Left lobe of liver (tissue), 2 donors: ENCODE measurements around the gene CNNM1. TPM values are rescaled to one million over a fixed set of nuclear protein-coding genes. Genes with fewer than 3 reads are reported as not detected.

ENCODE experiments used
- ATAC-seq: fragments of 200-7000 bp; cut with Tn5 transposase; one replicate; pipeline ENCODE4 v1.9.1; 2020; ENCODE audit warnings: mild to moderate bottlenecking, moderate library complexity
- DNase-seq: peaks from one replicate; pipeline ENCODE4 v3.0.0-alpha.2; 2020; ENCODE audit warnings: low spot score
- total RNA-seq: library from RNA; stranded (reverse); gene quantifications from one replicate; pipeline ENCODE4 v1.2.1, GENCODE V29; 2021
- donor health status: DM: no; HTN: no; CAD: no; lungs with moderate emphysema.
- donor health status: DM: no; HTN: yes; CAD: no.

The CNNM1 gene
- 0.08 TPM for total RNA-seq

GRCh38 chr10:99329304-99329553 is at the start of gene CNNM1:
CNNM1 (plus strand) TSS chr10:99329356; CDS start chr10:99329388, 32 bp downstream.
- ATAC-seq (peak; percentile 77), DNase-seq (no peak)

- no peak for DNase-seq
- no peak for ATAC-seq
Observed at GRCh38 chr10:99279626-99280111, 49.5 kb upstream of the CNNM1 start.

- no peak for DNase-seq
- ATAC-seq, result no peak
Observed at GRCh38 chr10:99280472-99280871, 48.7 kb upstream of the CNNM1 start.

- DNase-seq, result no peak
- ATAC-seq, result no peak
Observed at GRCh38 chr10:99285881-99286280, 43.3 kb upstream of the CNNM1 start.

GRCh38 chr10:99290306-99290705 is 38.9 kb upstream of the CNNM1 start:
- ATAC-seq, result no peak
- no peak for DNase-seq

GRCh38 chr10:99292159-99292558 is 37.0 kb upstream of the CNNM1 start:
- DNase-seq, result no peak
- no peak for ATAC-seq

- ATAC-seq, result peak; percentile 92
Observed at GRCh38 chr10:99296605-99297004, 32.6 kb upstream of the CNNM1 start.

GRCh38 chr10:99297033-99297432 is 32.1 kb upstream of the CNNM1 start:
- ATAC-seq (no peak), DNase-seq (no peak)

More at GRCh38 chr10:99296605-99297004, 32.6 kb upstream of the CNNM1 start:
- peak; percentile 53 for DNase-seq

- DNase-seq (peak; percentile 85), ATAC-seq (peak; percentile 88)
Observed at GRCh38 chr10:99303899-99304861, 25.0 kb upstream of the CNNM1 start.

- no peak for DNase-seq
- ATAC-seq, result peak; percentile 52
Observed at GRCh38 chr10:99304862-99305229, 24.3 kb upstream of the CNNM1 start.

GRCh38 chr10:99312501-99312900 is 16.7 kb upstream of the CNNM1 start:
- DNase-seq (no peak), ATAC-seq (no peak)

GRCh38 chr10:99315853-99316252 is 13.3 kb upstream of the CNNM1 start:
- ATAC-seq, result no peak
- no peak for DNase-seq

GRCh38 chr10:99316374-99316773 is 12.8 kb upstream of the CNNM1 start:
- ATAC-seq (no peak), DNase-seq (no peak)

GRCh38 chr10:99318048-99318447 is 11.1 kb upstream of the CNNM1 start:
- DNase-seq (no peak), ATAC-seq (no peak)

GRCh38 chr10:99318475-99318874 is 10.7 kb upstream of the CNNM1 start:
- no peak for DNase-seq
- no peak for ATAC-seq

GRCh38 chr10:99325281-99325680 is 3.9 kb upstream of the CNNM1 start:
- ATAC-seq (no peak), DNase-seq (no peak)

- ATAC-seq (no peak), DNase-seq (no peak)
Observed at GRCh38 chr10:99326871-99327270, 2.3 kb upstream of the CNNM1 start.

GRCh38 chr10:99328579-99329303 is 415 bp upstream of the CNNM1 start:
- ATAC-seq, result no peak
- DNase-seq, result no peak

- ATAC-seq (peak; percentile 63), DNase-seq (no peak)
Observed at GRCh38 chr10:99329554-99330346, 594 bp downstream of the CNNM1 start.

- ATAC-seq, result peak; percentile 61
- DNase-seq, result no peak
Observed at GRCh38 chr10:99330347-99330924, 1.3 kb downstream of the CNNM1 start.
